ENCODE data around the gene ARHGEF6.

GRCh38 chrX:136750364-136750763 lies 30.4 kb downstream of the ARHGEF6 start:
- TF ChIP-seq YY2 (tag by site-specific recombination; IDR thresholded peaks at IDR 0.05), result no peak
- TF ChIP-seq SP2 (tag by site-specific recombination; IDR thresholded peaks at IDR 0.05), result no peak
- no peak for TF ChIP-seq ZFP37 (tag by site-specific recombination; IDR thresholded peaks at IDR 0.05)
- no peak for TF ChIP-seq CTCF (tag by site-specific recombination; IDR thresholded peaks at IDR 0.05)
- no peak for TF ChIP-seq ZNF274 (IDR thresholded peaks at IDR 0.05; ENCODE audit: low read length)
- TF ChIP-seq ZNF274 (tag by site-specific recombination; IDR thresholded peaks at IDR 0.05; ENCODE audit: borderline replicate concordance), result no peak
- TF ChIP-seq, protein P1, sequence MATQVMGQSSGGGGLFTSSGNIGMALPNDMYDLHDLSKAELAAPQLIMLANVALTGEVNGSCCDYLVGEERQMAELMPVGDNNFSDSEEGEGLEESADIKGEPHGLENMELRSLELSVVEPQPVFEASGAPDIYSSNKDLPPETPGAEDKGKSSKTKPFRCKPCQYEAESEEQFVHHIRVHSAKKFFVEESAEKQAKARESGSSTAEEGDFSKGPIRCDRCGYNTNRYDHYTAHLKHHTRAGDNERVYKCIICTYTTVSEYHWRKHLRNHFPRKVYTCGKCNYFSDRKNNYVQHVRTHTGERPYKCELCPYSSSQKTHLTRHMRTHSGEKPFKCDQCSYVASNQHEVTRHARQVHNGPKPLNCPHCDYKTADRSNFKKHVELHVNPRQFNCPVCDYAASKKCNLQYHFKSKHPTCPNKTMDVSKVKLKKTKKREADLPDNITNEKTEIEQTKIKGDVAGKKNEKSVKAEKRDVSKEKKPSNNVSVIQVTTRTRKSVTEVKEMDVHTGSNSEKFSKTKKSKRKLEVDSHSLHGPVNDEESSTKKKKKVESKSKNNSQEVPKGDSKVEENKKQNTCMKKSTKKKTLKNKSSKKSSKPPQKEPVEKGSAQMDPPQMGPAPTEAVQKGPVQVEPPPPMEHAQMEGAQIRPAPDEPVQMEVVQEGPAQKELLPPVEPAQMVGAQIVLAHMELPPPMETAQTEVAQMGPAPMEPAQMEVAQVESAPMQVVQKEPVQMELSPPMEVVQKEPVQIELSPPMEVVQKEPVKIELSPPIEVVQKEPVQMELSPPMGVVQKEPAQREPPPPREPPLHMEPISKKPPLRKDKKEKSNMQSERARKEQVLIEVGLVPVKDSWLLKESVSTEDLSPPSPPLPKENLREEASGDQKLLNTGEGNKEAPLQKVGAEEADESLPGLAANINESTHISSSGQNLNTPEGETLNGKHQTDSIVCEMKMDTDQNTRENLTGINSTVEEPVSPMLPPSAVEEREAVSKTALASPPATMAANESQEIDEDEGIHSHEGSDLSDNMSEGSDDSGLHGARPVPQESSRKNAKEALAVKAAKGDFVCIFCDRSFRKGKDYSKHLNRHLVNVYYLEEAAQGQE (tag by site-specific recombination; IDR thresholded peaks at IDR 0.05), result no peak
- no peak for TF ChIP-seq TCF7L2 (IDR thresholded peaks at IDR 0.05; ENCODE audit: borderline replicate concordance, low read depth, low read length)
- TF ChIP-seq ZNF354C (tag by site-specific recombination; IDR thresholded peaks at IDR 0.05; ENCODE audit: borderline replicate concordance, low read depth), result no peak
- TF ChIP-seq HIC1 (tag by site-specific recombination; IDR thresholded peaks at IDR 0.05), result no peak
- TF ChIP-seq HOXD13 (CRISPR knock-in tag; IDR thresholded peaks at IDR 0.05; ENCODE audit: borderline replicate concordance), result no peak
- TF ChIP-seq, protein P2, sequence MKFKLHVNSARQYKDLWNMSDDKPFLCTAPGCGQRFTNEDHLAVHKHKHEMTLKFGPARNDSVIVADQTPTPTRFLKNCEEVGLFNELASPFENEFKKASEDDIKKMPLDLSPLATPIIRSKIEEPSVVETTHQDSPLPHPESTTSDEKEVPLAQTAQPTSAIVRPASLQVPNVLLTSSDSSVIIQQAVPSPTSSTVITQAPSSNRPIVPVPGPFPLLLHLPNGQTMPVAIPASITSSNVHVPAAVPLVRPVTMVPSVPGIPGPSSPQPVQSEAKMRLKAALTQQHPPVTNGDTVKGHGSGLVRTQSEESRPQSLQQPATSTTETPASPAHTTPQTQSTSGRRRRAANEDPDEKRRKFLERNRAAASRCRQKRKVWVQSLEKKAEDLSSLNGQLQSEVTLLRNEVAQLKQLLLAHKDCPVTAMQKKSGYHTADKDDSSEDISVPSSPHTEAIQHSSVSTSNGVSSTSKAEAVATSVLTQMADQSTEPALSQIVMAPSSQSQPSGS (tag by site-specific recombination; IDR thresholded peaks at IDR 0.05; ENCODE audit: low read depth), result no peak
- TF ChIP-seq ZNF394 (tag by site-specific recombination; IDR thresholded peaks at IDR 0.05; ENCODE audit: borderline replicate concordance), result no peak
- TF ChIP-seq ZNF362 (tag by site-specific recombination; IDR thresholded peaks at IDR 0.05), result no peak
- no peak for TF ChIP-seq PBX3 (CRISPR knock-in tag; IDR thresholded peaks at IDR 0.05)

Data from HEK293 (cell line).